BE2C (cell line): ENCODE data around the gene PIGS.

ENCODE experiments used
- DNase-seq: peaks from one replicate; pipeline ENCODE4 v3.0.0-alpha.2; 2020
- H3K27me3 ChIP-seq: fragments of 250-450 bp; sonication (Bioruptor Pico); 2 replicates; pipeline ENCODE4 v1.5.1; 2020; ENCODE audit warnings: mild to moderate bottlenecking
- H3K36me3 ChIP-seq: fragments of 250-450 bp; sonication (Bioruptor Pico); 2 replicates; pipeline ENCODE4 v1.5.1; 2020; ENCODE audit warnings: mild to moderate bottlenecking
- H3K4me1 ChIP-seq: fragments of 250-450 bp; sonication (Bioruptor Pico); 2 replicates; pipeline ENCODE4 v1.5.1; 2020
- H3K4me3 ChIP-seq: 2 replicates; pipeline ENCODE4 v1.5.1; 2011; ENCODE audit warnings: low read depth, low read length
- H3K9me3 ChIP-seq: fragments of 250-450 bp; sonication (Bioruptor Pico); 2 replicates; pipeline ENCODE4 v1.5.1; 2020
- TF ChIP-seq, protein P1 (sequence below): IDR thresholded peaks from 2 replicates; pipeline ENCODE4 v1.5.1; 2012; ENCODE audit warnings: mild to moderate bottlenecking, low read depth, low read length

Gene PIGS

DNA sequence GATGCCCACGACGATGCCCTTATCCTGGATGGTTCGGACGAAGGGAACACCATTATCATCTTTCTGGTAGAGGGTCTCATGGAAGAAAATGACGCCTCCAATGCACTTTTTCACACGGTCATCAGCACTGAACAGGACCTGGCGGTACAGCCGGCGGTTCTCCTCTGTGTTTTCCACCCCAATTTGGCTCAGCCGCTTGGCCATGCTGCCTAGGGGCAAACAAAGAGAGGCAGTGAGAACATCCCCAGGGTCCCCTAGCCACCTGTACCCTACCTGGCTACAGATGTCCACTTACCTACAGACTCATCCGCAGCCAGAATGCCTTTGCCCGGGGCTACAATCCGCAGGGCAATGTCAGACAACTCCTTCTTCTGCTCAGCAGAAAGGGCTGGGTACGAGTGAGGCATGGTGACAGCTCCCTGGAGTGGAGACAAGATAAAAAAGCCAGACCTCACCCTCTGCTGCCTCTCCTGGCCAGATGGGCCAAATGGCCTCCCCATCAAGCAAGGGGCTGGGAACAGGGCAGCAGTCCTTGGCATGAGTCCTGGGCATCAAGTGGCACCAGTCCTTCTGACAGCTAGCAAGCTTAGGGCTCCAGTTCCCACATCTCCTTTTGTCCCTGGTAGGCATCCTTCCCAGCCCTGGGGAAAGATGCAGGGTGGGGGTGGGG, 3.9 kb upstream of the PIGS start:
- Histone ChIP-seq H3K27me3 (no peaks in the 10 kb centered on the region), H3K36me3 (peaks cover 14% of the 10 kb centered on the region), H3K9me3 (no peaks in the 10 kb centered on the region), H3K4me3 (peak overlapping the region; percentile 48), H3K4me1 (peaks cover 12% of the 10 kb centered on the region)
- TF ChIP-seq, protein P1, sequence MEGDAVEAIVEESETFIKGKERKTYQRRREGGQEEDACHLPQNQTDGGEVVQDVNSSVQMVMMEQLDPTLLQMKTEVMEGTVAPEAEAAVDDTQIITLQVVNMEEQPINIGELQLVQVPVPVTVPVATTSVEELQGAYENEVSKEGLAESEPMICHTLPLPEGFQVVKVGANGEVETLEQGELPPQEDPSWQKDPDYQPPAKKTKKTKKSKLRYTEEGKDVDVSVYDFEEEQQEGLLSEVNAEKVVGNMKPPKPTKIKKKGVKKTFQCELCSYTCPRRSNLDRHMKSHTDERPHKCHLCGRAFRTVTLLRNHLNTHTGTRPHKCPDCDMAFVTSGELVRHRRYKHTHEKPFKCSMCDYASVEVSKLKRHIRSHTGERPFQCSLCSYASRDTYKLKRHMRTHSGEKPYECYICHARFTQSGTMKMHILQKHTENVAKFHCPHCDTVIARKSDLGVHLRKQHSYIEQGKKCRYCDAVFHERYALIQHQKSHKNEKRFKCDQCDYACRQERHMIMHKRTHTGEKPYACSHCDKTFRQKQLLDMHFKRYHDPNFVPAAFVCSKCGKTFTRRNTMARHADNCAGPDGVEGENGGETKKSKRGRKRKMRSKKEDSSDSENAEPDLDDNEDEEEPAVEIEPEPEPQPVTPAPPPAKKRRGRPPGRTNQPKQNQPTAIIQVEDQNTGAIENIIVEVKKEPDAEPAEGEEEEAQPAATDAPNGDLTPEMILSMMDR = peak; percentile 33
- DNase-seq = peak; percentile 62

DNA sequence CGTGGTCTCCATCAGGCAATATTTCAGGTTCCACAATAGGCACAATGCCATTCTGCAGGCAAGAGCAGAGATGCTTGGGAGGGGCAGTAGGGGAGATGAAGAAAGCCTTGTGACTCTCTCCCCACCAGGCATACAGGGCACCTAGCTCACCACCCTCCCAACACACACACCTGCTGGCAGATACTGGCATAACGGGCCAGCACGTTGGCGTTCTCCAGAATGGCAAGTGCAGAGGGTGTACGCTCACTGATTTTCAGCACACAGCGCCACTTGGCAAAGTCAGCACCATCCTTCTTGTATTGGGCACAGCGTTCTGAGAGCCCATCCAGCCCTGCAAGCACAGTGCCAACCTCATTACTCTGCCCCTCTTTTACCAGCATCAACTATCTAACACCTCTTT, 3.2 kb upstream of the PIGS start:
- H3K4me3 ChIP-seq = no peak overlapping the region
- H3K27me3 ChIP-seq = no peaks in the 10 kb centered on the region
- H3K36me3 ChIP-seq = peaks cover 14% of the 10 kb centered on the region
- no peaks in the 10 kb centered on the region for H3K9me3 ChIP-seq
- TF ChIP-seq, protein P1 = no peak
- peaks cover 12% of the 10 kb centered on the region for H3K4me1 ChIP-seq
- no peak for DNase-seq

- TF ChIP-seq, protein P1 = no peak
- Histone ChIP-seq H3K4me1 (peaks cover 12% of the 10 kb centered on the region), H3K36me3 (peaks cover 10% of the 10 kb centered on the region), H3K4me3 (no peak overlapping the region), H3K9me3 (no peaks in the 10 kb centered on the region), H3K27me3 (no peaks in the 10 kb centered on the region)
- DNase-seq = no peak
Measured at GRCh38 chr17:28573966-28574480, 2.7 kb upstream of the PIGS start.

DNA sequence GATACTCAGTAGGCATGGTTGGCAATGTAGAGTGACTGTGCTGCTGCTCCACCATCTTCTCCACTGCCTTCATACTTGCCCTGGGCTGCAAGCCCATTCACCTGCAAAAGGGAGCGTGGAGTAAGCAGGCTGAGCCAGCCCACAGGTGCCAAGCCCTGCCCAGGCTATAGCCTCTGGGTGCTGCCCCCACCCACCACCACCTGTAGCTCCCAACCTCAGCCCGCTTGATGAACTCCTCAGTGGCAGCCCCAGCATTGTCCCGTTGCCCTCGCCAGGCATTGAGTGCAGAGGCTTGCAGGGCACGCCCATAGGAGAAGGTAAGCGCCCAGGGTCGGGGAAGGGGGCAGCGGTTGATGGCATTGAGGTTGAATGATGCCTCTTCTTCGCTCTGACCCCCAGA, 2.2 kb upstream of the PIGS start:
- Histone ChIP-seq H3K9me3 (no peaks in the 10 kb centered on the region), H3K4me3 (no peak overlapping the region), H3K36me3 (peaks cover 5% of the 10 kb centered on the region), H3K27me3 (no peaks in the 10 kb centered on the region), H3K4me1 (peaks cover 12% of the 10 kb centered on the region)
- DNase-seq = no peak
- TF ChIP-seq, protein P1 = no peak

DNA sequence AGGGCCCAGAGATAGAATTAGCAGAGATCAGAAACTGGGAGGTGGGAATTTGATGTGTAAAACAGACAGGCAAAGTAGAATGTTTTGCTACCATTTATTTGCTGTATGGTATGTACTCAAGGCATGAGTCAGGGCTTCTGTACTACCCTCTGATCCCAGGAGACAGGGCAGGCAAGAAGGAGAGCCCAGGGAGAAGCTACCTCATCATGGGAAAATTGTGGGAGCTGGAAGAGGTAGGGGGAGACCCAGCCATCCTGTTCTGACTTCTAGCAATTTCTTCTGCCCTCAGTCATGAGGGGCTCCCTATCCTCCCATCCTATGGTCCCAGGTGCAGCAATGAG, 1.7 kb upstream of the PIGS start:
- H3K36me3 ChIP-seq = peaks cover under 1% of the 10 kb centered on the region
- no peaks in the 10 kb centered on the region for H3K9me3 ChIP-seq
- no peak for DNase-seq
- no peak overlapping the region for H3K4me3 ChIP-seq
- TF ChIP-seq, protein P1 = no peak
- H3K4me1 ChIP-seq = peaks cover 12% of the 10 kb centered on the region
- H3K27me3 ChIP-seq = no peaks in the 10 kb centered on the region

GRCh38 chr17:28572259-28573039, 1.1 kb upstream of the PIGS start:
- Histone ChIP-seq H3K4me3 (no peak overlapping the region; the same call in 1 of the 2 replicates), H3K9me3 (no peaks in the 10 kb centered on the region), H3K27me3 (no peaks in the 10 kb centered on the region), H3K4me1 (peaks cover 12% of the 10 kb centered on the region), H3K36me3 (no peaks in the 10 kb centered on the region; the same call in 1 of the 2 replicates)
- no peak for DNase-seq
- TF ChIP-seq, protein P1 = no peak
